Measurements from ENCODE around the gene CDH22. TPM values are rescaled to one million over a fixed set of nuclear protein-coding genes. Genes with fewer than 3 reads are reported as not detected.

CDH22 gene
- total and polyA plus RNA-seq, 9 of the 15 experiments (the other 6 are each of a cell fraction or from before 2014, with no cell fraction given), result 0.07 to 0.08 TPM; not detected in 7

DNA sequence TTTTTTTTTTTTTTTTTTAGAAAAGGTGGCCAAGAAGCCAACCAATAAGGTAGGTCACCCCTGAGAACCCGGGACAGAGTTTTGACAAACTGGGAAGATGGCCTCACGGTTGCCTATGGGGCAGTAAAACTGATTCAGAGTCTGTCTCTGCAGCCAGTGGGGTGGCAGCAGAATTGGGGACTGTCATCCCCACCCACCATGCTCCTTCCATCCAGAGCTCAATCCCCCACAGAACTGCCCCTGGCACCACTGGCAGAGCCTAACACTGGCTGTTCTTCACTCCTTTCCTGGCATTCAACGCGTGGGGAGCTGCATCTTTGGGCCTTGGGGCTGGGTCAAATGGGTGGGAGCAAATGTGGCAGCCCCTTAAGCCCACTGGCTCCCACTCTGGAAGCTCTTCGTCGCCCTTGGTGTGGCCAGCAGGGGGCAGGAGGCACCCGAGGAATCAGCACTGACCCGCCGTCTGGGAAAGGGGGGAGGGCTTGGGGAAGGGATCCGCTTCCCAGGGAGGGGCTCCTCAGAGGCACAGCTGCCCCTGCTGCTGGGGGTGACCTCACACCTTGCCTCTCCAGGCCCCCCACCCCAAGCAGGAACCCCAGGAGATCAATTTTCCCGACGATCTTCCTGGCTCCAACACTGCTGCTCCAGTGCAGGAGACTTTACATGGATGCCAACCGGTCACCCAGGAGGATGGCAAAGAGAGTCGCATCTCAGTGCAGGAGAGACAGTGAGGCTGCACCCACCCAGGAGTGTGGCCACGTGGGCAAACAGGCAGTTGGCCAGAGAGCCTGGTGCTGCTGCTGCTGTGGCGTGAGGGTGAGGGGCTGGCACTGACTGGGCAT, 179.8 kb downstream of the CDH22 start:
- Histone ChIP-seq H3K9ac (ENCODE audit: insufficient read depth in 1 of 2, low read depth in 2 of 2, low read length in 2 of 2) (no peak overlapping the region), H3K4me1 (replicated peaks in 1 of 2; ENCODE audit: control insufficient read depth in 2 of 2, insufficient read depth in 2 of 2, low read length in 2 of 2) (0 out of 5 replicates have a peak, but pooled peaks cover 0 to 7% of the 10 kb centered on the region in 2 experiments), H3K9me1 (ENCODE audit: control insufficient read depth, insufficient read depth, low read length) (no peaks in the 10 kb centered on the region), H3K36me3 (ENCODE audit: control insufficient read depth, insufficient read depth, low read length) (no peaks in the 10 kb centered on the region), H3K79me2 (ENCODE audit: control insufficient read depth, insufficient read depth, low read length) (no peaks in the 10 kb centered on the region), H3K27ac (ENCODE audit: extremely low read depth, low read depth, low read length) (no peak overlapping the region), H3K27me3 (ENCODE audit: control insufficient read depth in 2 of 2, insufficient read depth in 2 of 2, low read length in 2 of 2) (peaks cover 8 to 26% of the 10 kb centered on the region in 2 experiments; a peak in 4 of 5 replicates), H3K4me2 (ENCODE audit: insufficient read depth, low read length) (no peak overlapping the region), H3K4me3 (no peak overlapping the region), H4K20me1 (replicated peaks; ENCODE audit: control insufficient read depth, insufficient read depth, low read length) (peaks cover 8% of the 10 kb centered on the region), H3K9me3 (replicated peaks; ENCODE audit: control insufficient read depth, insufficient read depth, low read depth, low read length) (no peaks in the 10 kb centered on the region), H2AFZ (ENCODE audit: low read depth, low read length) (no peak overlapping the region)
- no peak for FAIRE-seq
- peak; percentile 68 for ATAC-seq
- in situ Hi-C loops (cut with MboI), result loop anchor here (25.0 kb wide), 1 partner anchor 184 kb away; the partner anchor contains the start of gene CDH22
- no TSS peak for BruUV-seq (replicated peaks)
- DNase-seq (ENCODE audit: extremely low read depth in 1 of 4, low spot score in 3 of 4), result peak; percentile 53 to 71 (median 69)
- ChIA-PET CTCF (ENCODE audit: low intra/inter-chr PET ratio) (no interaction called here), POLR2A (no interaction called here)
- 2% methylated on average over 16 of the region's 16 CpGs for WGBS (ENCODE audit: insufficient coverage, low coverage, missing lambda C conversion rate)
- intact Hi-C loops (cut with micrococcal nuclease), result no loop called here
- TF ChIP-seq XRCC4 (IDR thresholded peaks at IDR 0.05; ENCODE audit: extremely low read depth, insufficient read depth, insufficient read length), result no peak
- TF ChIP-seq YBX1 (IDR thresholded peaks at IDR 0.05), result no peak
- TF ChIP-seq RBFOX2 (IDR thresholded peaks at IDR 0.05; ENCODE audit: low read depth, low read length), result no peak
- no peak for TF ChIP-seq SIN3B (IDR thresholded peaks at IDR 0.05; ENCODE audit: low read depth)
- TF ChIP-seq ZNF24 (IDR thresholded peaks at IDR 0.05), result no peak
- TF ChIP-seq TOE1 (IDR thresholded peaks at IDR 0.05; ENCODE audit: borderline replicate concordance), result no peak
- TF ChIP-seq TOE1 (CRISPR knock-in tag; IDR thresholded peaks at IDR 0.05; ENCODE audit: borderline replicate concordance, low read depth), result no peak
- TF ChIP-seq SMARCA5 (IDR thresholded peaks at IDR 0.05), result no peak
- no peak for TF ChIP-seq ZNF263 (CRISPR knock-in tag; IDR thresholded peaks at IDR 0.05; ENCODE audit: borderline replicate concordance)
- TF ChIP-seq ZNF79 (CRISPR knock-in tag; IDR thresholded peaks at IDR 0.05; ENCODE audit: low read depth), result no peak
- TF ChIP-seq HDAC2 (IDR thresholded peaks at IDR 0.05), result no peak
- TF ChIP-seq PHTF2 (CRISPR knock-in tag; IDR thresholded peaks at IDR 0.05), result no peak
- TF ChIP-seq SIX5 (IDR thresholded peaks at IDR 0.05; ENCODE audit: borderline replicate concordance in 1 of 2, insufficient read depth in 1 of 2, low read depth in 1 of 2, low read length in 2 of 2), result no peak
- TF ChIP-seq, protein P1, sequence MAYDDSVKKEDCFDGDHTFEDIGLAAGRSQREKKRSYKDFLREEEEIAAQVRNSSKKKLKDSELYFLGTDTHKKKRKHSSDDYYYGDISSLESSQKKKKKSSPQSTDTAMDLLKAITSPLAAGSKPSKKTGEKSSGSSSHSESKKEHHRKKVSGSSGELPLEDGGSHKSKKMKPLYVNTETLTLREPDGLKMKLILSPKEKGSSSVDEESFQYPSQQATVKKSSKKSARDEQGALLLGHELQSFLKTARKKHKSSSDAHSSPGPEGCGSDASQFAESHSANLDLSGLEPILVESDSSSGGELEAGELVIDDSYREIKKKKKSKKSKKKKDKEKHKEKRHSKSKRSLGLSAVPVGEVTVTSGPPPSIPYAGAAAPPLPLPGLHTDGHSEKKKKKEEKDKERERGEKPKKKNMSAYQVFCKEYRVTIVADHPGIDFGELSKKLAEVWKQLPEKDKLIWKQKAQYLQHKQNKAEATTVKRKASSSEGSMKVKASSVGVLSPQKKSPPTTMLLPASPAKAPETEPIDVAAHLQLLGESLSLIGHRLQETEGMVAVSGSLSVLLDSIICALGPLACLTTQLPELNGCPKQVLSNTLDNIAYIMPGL (CRISPR knock-in tag; IDR thresholded peaks at IDR 0.05), result no peak
- TF ChIP-seq ARID2 (IDR thresholded peaks at IDR 0.05), result no peak
- TF ChIP-seq BHLHE40 (IDR thresholded peaks at IDR 0.05; ENCODE audit: low read length), result no peak
- TF ChIP-seq ZNF512 (tag; IDR thresholded peaks at IDR 0.05), result no peak
- TF ChIP-seq, protein P2, sequence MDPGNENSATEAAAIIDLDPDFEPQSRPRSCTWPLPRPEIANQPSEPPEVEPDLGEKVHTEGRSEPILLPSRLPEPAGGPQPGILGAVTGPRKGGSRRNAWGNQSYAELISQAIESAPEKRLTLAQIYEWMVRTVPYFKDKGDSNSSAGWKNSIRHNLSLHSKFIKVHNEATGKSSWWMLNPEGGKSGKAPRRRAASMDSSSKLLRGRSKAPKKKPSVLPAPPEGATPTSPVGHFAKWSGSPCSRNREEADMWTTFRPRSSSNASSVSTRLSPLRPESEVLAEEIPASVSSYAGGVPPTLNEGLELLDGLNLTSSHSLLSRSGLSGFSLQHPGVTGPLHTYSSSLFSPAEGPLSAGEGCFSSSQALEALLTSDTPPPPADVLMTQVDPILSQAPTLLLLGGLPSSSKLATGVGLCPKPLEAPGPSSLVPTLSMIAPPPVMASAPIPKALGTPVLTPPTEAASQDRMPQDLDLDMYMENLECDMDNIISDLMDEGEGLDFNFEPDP (CRISPR knock-in tag; IDR thresholded peaks at IDR 0.05), result no peak
- no peak for TF ChIP-seq NCOR1 (IDR thresholded peaks at IDR 0.05)
